Neutrophil (primary cell): ENCODE measurements around the gene MITF.

Source experiments
- H3K27ac ChIP-seq: fragments of 200-600 bp; sonication (generic); 2 replicates; pipeline ENCODE4 v1.5.1; 2016; ENCODE audit warnings: mild to moderate bottlenecking, moderate library complexity
- H3K27me3 ChIP-seq: fragments of 200-600 bp; sonication (generic); 2 replicates; pipeline ENCODE4 v1.6.0; 2016; ENCODE audit warnings: mild to moderate bottlenecking
- H3K36me3 ChIP-seq: fragments of 200-600 bp; sonication (generic); 2 replicates; pipeline ENCODE4 v1.5.1; 2017
- H3K4me1 ChIP-seq, 2 experiments: fragments of 200-600 bp in 1 of 2; sonication (generic) in 1 of 2; 1 replicate in 1 of 2; 2 replicates in 1 of 2; pipeline versions ENCODE4 v1.5.1 to v1.6.1; 2013 to 2016; ENCODE audit warnings: low read depth in 1 of 2, low read length in 1 of 2, mild to moderate bottlenecking in 1 of 2, moderate library complexity in 1 of 2; ENCODE audit not compliant: control insufficient read depth in 1 of 2, insufficient read depth in 1 of 2
- H3K4me3 ChIP-seq, 2 experiments: fragments of 200-600 bp in 1 of 2; sonication (generic) in 1 of 2; 1 replicate in 1 of 2; 2 replicates in 1 of 2; pipeline ENCODE4 v1.5.1; 2013 to 2016; ENCODE audit warnings: low read depth in 1 of 2, low read length in 1 of 2, mild to moderate bottlenecking in 1 of 2, moderate library complexity in 1 of 2
- H3K9me3 ChIP-seq: fragments of 200-600 bp; sonication (generic); 2 replicates; pipeline ENCODE4 v1.5.1; 2016
- CTCF ChIP-seq: fragments of 200-600 bp; sonication (generic); IDR thresholded peaks from 2 replicates; pipeline ENCODE4 v1.5.1; 2016; ENCODE audit warnings: antibody characterized with exemption

MITF gene

DNA sequence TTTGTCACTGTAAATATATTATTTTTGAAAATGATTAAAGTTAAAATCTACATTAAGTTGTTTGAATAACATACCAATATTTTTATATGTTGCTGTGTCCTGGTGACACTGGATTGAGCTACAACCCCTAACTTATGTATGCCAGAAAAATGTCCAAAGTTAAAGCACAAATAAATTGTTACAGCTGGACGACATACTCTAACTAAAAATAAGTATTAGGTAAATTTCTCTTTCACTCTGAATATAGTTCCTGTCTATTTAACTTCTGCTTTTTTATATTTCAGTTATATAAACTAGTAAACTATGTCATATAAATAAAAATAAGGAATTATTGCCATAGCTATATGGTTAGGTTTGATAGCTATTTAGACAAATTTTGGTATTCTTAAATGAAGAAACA, 141.8 kb downstream of the MITF start:
- Histone ChIP-seq H3K36me3 (no peaks in the 10 kb centered on the region), H3K4me3 (no peak overlapping the region), H3K9me3 (no peaks in the 10 kb centered on the region), H3K27me3 (no peaks in the 10 kb centered on the region), H3K27ac (no peak overlapping the region), H3K4me1 (peaks cover 0 to 14% of the 10 kb centered on the region in 2 experiments)
- no peak for TF ChIP-seq CTCF

- H3K27me3 ChIP-seq = no peaks in the 10 kb centered on the region
- peaks cover 0 to 14% of the 10 kb centered on the region in 2 experiments for H3K4me1 ChIP-seq
- no peak for TF ChIP-seq CTCF
Measured at GRCh38 chr3:69881756-69882428, 142.6 kb downstream of the MITF start.

DNA sequence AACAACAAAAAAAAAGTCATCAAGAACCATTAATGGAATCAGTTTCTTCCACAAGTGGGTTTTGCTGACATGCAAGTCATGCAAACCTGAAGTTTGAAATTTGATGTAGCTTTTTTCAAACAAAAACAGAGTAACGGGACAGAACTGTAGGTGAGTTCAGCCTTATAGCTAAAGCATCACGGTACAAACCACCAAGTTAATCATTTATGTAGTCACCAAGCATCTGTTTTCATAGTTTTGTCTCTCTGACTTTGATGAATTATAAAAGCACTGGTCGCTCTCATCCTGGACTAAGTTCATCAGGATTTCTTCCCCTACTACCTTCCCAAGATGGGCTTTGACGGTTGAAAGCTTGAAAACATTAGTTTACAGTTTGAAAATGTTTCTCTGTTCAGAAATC, 143.3 kb downstream of the MITF start:
- Histone ChIP-seq H3K4me1 (peaks cover 0 to 12% of the 10 kb centered on the region in 2 experiments), H3K27ac (no peak overlapping the region), H3K27me3 (no peaks in the 10 kb centered on the region), H3K36me3 (no peaks in the 10 kb centered on the region), H3K9me3 (no peaks in the 10 kb centered on the region), H3K4me3 (no peak overlapping the region)
- TF ChIP-seq CTCF = no peak

More at GRCh38 chr3:69881756-69882428, 142.6 kb downstream of the MITF start:
- Histone ChIP-seq H3K36me3 (no peaks in the 10 kb centered on the region), H3K9me3 (no peaks in the 10 kb centered on the region), H3K4me3 (no peak overlapping the region), H3K27ac (no peak overlapping the region)

GRCh38 chr3:69888040-69888942, 149.0 kb downstream of the MITF start:
- Histone ChIP-seq H3K4me1 (no peaks in the 10 kb centered on the region), H3K27ac (no peak overlapping the region), H3K9me3 (no peaks in the 10 kb centered on the region), H3K36me3 (no peaks in the 10 kb centered on the region), H3K27me3 (no peaks in the 10 kb centered on the region), H3K4me3 (no peak overlapping the region)
- no peak for TF ChIP-seq CTCF

- H3K4me3 ChIP-seq = no peak overlapping the region
- H3K36me3 ChIP-seq = no peaks in the 10 kb centered on the region
- H3K27ac ChIP-seq = no peak overlapping the region
- H3K4me1 ChIP-seq = no peaks in the 10 kb centered on the region
- H3K27me3 ChIP-seq = no peaks in the 10 kb centered on the region
- H3K9me3 ChIP-seq = no peaks in the 10 kb centered on the region
- TF ChIP-seq CTCF = no peak
Measured at GRCh38 chr3:69888943-69889315, 149.7 kb downstream of the MITF start.
